Measurements from ENCODE around the gene CLRN1.
A peak's percentile ranks its signal among the peaks of the same experiment; 100 is the strongest.

DNA sequence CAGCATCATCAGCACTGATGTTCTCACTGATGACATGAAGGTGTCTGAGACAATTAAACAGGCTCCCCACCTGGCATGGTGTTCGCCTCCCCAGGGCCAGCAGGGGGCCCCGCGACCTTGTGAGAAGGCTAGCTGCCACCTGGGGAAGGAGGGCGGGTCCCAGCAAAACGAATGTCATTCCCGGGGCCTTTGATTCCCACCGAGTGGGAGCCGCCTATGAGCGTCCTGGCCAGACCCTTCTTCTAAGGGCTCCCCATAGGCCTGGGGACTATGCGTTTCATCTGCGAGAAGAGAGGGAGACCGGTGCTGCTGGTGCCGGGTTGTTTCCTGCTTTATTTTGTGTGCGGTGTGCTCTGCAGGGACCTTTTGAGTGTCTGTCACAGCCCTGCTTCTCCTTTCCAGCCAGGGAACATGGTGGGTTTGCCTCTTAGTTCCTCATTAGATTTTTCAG is 46.8 kb downstream of the CLRN1 start:
- TF ChIP-seq RXRA (IDR thresholded peaks at IDR 0.05) (no peak), CTCF (IDR thresholded peaks at IDR 0.05; ENCODE audit: low read depth, low read length, missing input control) (peak; percentile 55), TAF1 (conservative IDR thresholded peaks at IDR 0.05) (no peak), RAD21 (IDR thresholded peaks at IDR 0.05) (peak; percentile 67 to 86), EGR1 (IDR thresholded peaks at IDR 0.05; ENCODE audit: low read depth in 2 of 2) (no peak), HNF4A (conservative IDR thresholded peaks at IDR 0.05) (no peak), JUND (IDR thresholded peaks at IDR 0.05) (no peak), SP1 (IDR thresholded peaks at IDR 0.05) (no peak), REST (IDR thresholded peaks at IDR 0.05) (no peak), FOXA1 (IDR thresholded peaks at IDR 0.05) (no peak)
- TF ChIP-seq, protein P1, sequence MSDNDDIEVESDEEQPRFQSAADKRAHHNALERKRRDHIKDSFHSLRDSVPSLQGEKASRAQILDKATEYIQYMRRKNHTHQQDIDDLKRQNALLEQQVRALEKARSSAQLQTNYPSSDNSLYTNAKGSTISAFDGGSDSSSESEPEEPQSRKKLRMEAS (IDR thresholded peaks at IDR 0.05) = no peak
